ENCODE results near the gene RPS19BP1. TPM values are rescaled to one million over a fixed set of nuclear protein-coding genes. Genes with fewer than 3 reads are reported as not detected.
A peak's percentile ranks its signal among the peaks of the same experiment; 100 is the strongest.

RPS19BP1 gene
- total and polyA plus RNA-seq, 2 of the 8 experiments (the other 6 are each of a cell fraction or from before 2014, with no cell fraction given), result 77.9 to 97.9 TPM

- H3K9ac ChIP-seq (replicated peaks in 1 of 4; ENCODE audit: extremely low read depth in 1 of 4, low read depth in 3 of 4, low read length in 3 of 4), result no peak overlapping the region
- POLR2A ChIA-PET (ENCODE audit: partially characterized antibody), result interaction anchor here (0.9 kb wide), 1 partner anchor 17 kb away, joined by 4 read pairs; no protein-coding TSS in a partner anchor
- no peak overlapping the region for H3K4me3 ChIP-seq (ENCODE audit: extremely low read depth in 1 of 4, insufficient read depth in 2 of 4, low read depth in 3 of 4, low read length in 4 of 4)
- no peak overlapping the region for H3K27ac ChIP-seq (ENCODE audit: low read depth, low read length)
- no peak overlapping the region for H2BK15ac ChIP-seq (ENCODE audit: low read length)
- H3K23me2 ChIP-seq (ENCODE audit: low read depth, low read length), result no peaks in the 10 kb centered on the region; the same call in 1 of the 2 replicates
- CTCF ChIA-PET (ENCODE audit: partially characterized antibody), result interaction anchor here (0.6 to 8.2 kb wide), 23 partner anchors 7 to 1946 kb away, joined by 3 to 50 read pairs (median 3); no protein-coding TSS in a partner anchor
- no peak overlapping the region for H3K56ac ChIP-seq (replicated peaks; ENCODE audit: insufficient read length, low read depth, low read length)
- no peak overlapping the region for H2BK12ac ChIP-seq (ENCODE audit: low read depth, low read length)
- H3K9me3 ChIP-seq (ENCODE audit: insufficient read depth in 2 of 2, low read depth in 1 of 2, low read length in 1 of 2), result no peaks in the 10 kb centered on the region
- 36% methylated on average over 11 of the region's 11 CpGs; no CpG with 5 or more reads in 1 of the 2 experiments for WGBS, 2 experiments (ENCODE audit: extremely low coverage in 1 of 2, insufficient coverage in 1 of 2, insufficient read length in 1 of 2, insufficient replicate concordance in 2 of 2, low coverage in 1 of 2, low lambda C conversion rate in 2 of 2, missing lambda C conversion rate in 1 of 2)
- no peak overlapping the region for H3K4ac ChIP-seq (replicated peaks; ENCODE audit: insufficient read length, low read depth, low read length)
- H4K91ac ChIP-seq (replicated peaks; ENCODE audit: insufficient read length, low read length), result no peak overlapping the region
- H2BK5ac ChIP-seq (ENCODE audit: low read depth, low read length), result no peak overlapping the region
- H3K27me3 ChIP-seq (replicated peaks in 1 of 4; ENCODE audit: control insufficient read depth in 3 of 4, extremely low read depth in 1 of 4, insufficient read depth in 3 of 4, low read length in 3 of 4), result peaks cover 0 to 15% (median 11%) of the 10 kb centered on the region in 4 experiments; a peak in 6 of 7 replicates
- H3K36me3 ChIP-seq (ENCODE audit: control insufficient read depth in 2 of 4, insufficient read depth in 4 of 4, low read length in 3 of 4), result no peaks in the 10 kb centered on the region
- no peak overlapping the region for H2BK20ac ChIP-seq (ENCODE audit: low read length)
- no peak overlapping the region for H3K4me2 ChIP-seq (ENCODE audit: insufficient read depth in 1 of 2, low read depth in 2 of 2, low read length in 2 of 2)
- FAIRE-seq (peak; percentile 70), DNase-seq (ENCODE audit: low read depth in 1 of 2, low spot score in 2 of 2) (no peak)
- no peak overlapping the region for H4K8ac ChIP-seq (ENCODE audit: extremely low read depth, insufficient read depth, low read length)
- H3K23ac ChIP-seq (ENCODE audit: insufficient read length), result no peak overlapping the region
- no peak overlapping the region for H2AFZ ChIP-seq (ENCODE audit: low read length)
- H3K79me1 ChIP-seq (ENCODE audit: low read depth, low read length), result no peaks in the 10 kb centered on the region
- no peak overlapping the region for H2BK120ac ChIP-seq (replicated peaks; ENCODE audit: low read depth, low read length)
- no peak overlapping the region for H3K18ac ChIP-seq (ENCODE audit: extremely low read depth, low read length)
- H3K4me1 ChIP-seq (replicated peaks in 1 of 4; ENCODE audit: control insufficient read depth in 3 of 4, insufficient read depth in 4 of 4, low read length in 3 of 4), result peaks cover 0 to under 1% (median under 1%) of the 10 kb centered on the region in 4 experiments; a peak in 3 of 7 replicates
- H2AK5ac ChIP-seq (ENCODE audit: low read depth, low read length), result no peak overlapping the region
- H3K79me2 ChIP-seq (ENCODE audit: control insufficient read depth in 1 of 2, insufficient read depth in 2 of 2, low read length in 2 of 2), result no peaks in the 10 kb centered on the region
- H4K5ac ChIP-seq (ENCODE audit: insufficient read length, low read depth, low read length), result no peak overlapping the region
- no peak overlapping the region for H3K14ac ChIP-seq (ENCODE audit: insufficient read length)
- H4K20me1 ChIP-seq (replicated peaks in 1 of 2; ENCODE audit: control insufficient read depth in 1 of 2, insufficient read depth in 2 of 2, low read length in 2 of 2), result peaks cover 0 to 3% of the 10 kb centered on the region in 2 experiments
- TF ChIP-seq RFX5 (IDR thresholded peaks at IDR 0.05; ENCODE audit: borderline replicate concordance, low read depth, low read length), result no peak
- no peak for TF ChIP-seq HDAC6 (IDR thresholded peaks at IDR 0.05; ENCODE audit: low read depth, low read length)
- peak; percentile 60; the same call in 1 of the 2 replicates for TF ChIP-seq GABPA (IDR thresholded peaks at IDR 0.05; ENCODE audit: borderline replicate concordance, insufficient read depth, low read length)
- 0 out of 2 replicates have a peak, but pooled peaks have one; percentile 20 for TF ChIP-seq USF2 (IDR thresholded peaks at IDR 0.05; ENCODE audit: low read length)
- no peak for TF ChIP-seq POU5F1 (IDR thresholded peaks at IDR 0.05; ENCODE audit: low read depth, low read length)
- no peak for TF ChIP-seq TBP (IDR thresholded peaks at IDR 0.05; ENCODE audit: low read depth, low read length)
- peak; percentile 67 to 89 (median 84) for TF ChIP-seq CTCF (IDR thresholded peaks at IDR 0.05; ENCODE audit: control extremely low read depth in 1 of 3, insufficient read depth in 1 of 3, low read depth in 1 of 3, low read length in 3 of 3)
- no peak for TF ChIP-seq CTBP2 (IDR thresholded peaks at IDR 0.05; ENCODE audit: borderline replicate concordance, insufficient read depth, insufficient read length, low read length)
- TF ChIP-seq RAD21 (IDR thresholded peaks at IDR 0.05 in 1 of 2, conservative IDR thresholded peaks at IDR 0.05 in 1 of 2; ENCODE audit: low read depth in 2 of 2, low read length in 2 of 2), result peak; percentile 75 to 78
Measured at GRCh38 chr22:39543095-39543494, 10.5 kb upstream of the RPS19BP1 start.
